GM21423 (cell line): ENCODE data around the gene KRT71.

Experiments
- ATAC-seq: cut with Tn5 transposase; IDR thresholded peaks from one replicate; pipeline ENCODE4 v1.9.1; 2021; ENCODE audit warnings: mild to moderate bottlenecking, moderate library complexity; ENCODE audit not compliant: unreplicated experiment

The KRT71 gene

GRCh38 chr12:52499806-52500560 is 53.0 kb downstream of the KRT71 start:
- ATAC-seq: no peak

GRCh38 chr12:52498946-52499345 is 54.0 kb downstream of the KRT71 start:
- ATAC-seq: no peak

- no peak for ATAC-seq
Measured at GRCh38 chr12:52497975-52498374, 55.0 kb downstream of the KRT71 start.

- no peak for ATAC-seq
Measured at GRCh38 chr12:52496590-52497071, 56.3 kb downstream of the KRT71 start.

- no peak for ATAC-seq
Measured at GRCh38 chr12:52496054-52496453, 56.9 kb downstream of the KRT71 start.

- ATAC-seq: no peak
Measured at GRCh38 chr12:52495389-52495788, 57.6 kb downstream of the KRT71 start.

- no peak for ATAC-seq
Measured at GRCh38 chr12:52494518-52494917, 58.4 kb downstream of the KRT71 start.

- no peak for ATAC-seq
Measured at GRCh38 chr12:52494100-52494499, 58.8 kb downstream of the KRT71 start.
